A673 (cell line): Measurements from ENCODE around the gene YWHAH. TPM values are rescaled to one million over a fixed set of nuclear protein-coding genes. Genes with fewer than 3 reads are reported as not detected.

Experiments
- Bru-seq: library from RNA; stranded (reverse); fragments of 400-500 nt; gene quantifications from one replicate; lab custom pipeline; 2021; lab: Mats Ljungman, UMichigan
- BruChase-seq, 2 experiments: library from RNA; stranded (reverse); fragments of 400-500 nt; gene quantifications; one replicate each; lab custom pipeline; 2021; lab: Mats Ljungman, UMichigan
- BruUV-seq: library from RNA; stranded (reverse); fragments of 400-500 nt; replicated peaks from 2 replicates; lab custom pipeline; 2021; lab: Mats Ljungman, UMichigan
- CTCF ChIA-PET: fragments of 300-600 bp; sonication (Branson Sonifier 250); formaldehyde crosslinking; loops from one replicate; lab custom pipeline; 2022; ENCODE audit warnings: antibody characterized with exemption; lab: Charles Lee
- POLR2A ChIA-PET: fragments of 300-600 bp; sonication (Branson Sonifier 250); formaldehyde crosslinking; loops from one replicate; lab custom pipeline; 2022; ENCODE audit warnings: antibody characterized with exemption; ENCODE audit not compliant: low non-redundant PET; lab: Charles Lee
- DNase-seq: peaks from one replicate; pipeline ENCODE4 v3.0.0-alpha.2; 2015; ENCODE audit warnings: low spot score
- H3K27ac ChIP-seq: fragments of 200-600 bp; sonication (generic); 2 replicates; pipeline ENCODE4 v1.5.1; 2016; ENCODE audit warnings: mixed run types, low read depth, mild to moderate bottlenecking, mixed read lengths, antibody characterized with exemption, low read length; ENCODE audit not compliant: poor library complexity, severe bottlenecking
- H3K27me3 ChIP-seq: fragments of 200-600 bp; sonication (generic); replicated peaks from 2 replicates; pipeline ENCODE4 v1.6.1; 2017; ENCODE audit warnings: mixed run types, low read depth, mild to moderate bottlenecking, mixed read lengths, antibody characterized with exemption, low read length; ENCODE audit not compliant: insufficient read depth, poor library complexity
- H3K36me3 ChIP-seq: fragments of 200-600 bp; sonication (generic); 2 replicates; pipeline ENCODE4 v1.6.1; 2016; ENCODE audit warnings: mixed run types, mild to moderate bottlenecking, mixed read lengths, antibody characterized with exemption, low read length; ENCODE audit not compliant: insufficient read depth, poor library complexity, severe bottlenecking
- H3K4me1 ChIP-seq: fragments of 200-600 bp; sonication (generic); 2 replicates; pipeline ENCODE4 v1.6.1; 2017; ENCODE audit warnings: mixed run types, mild to moderate bottlenecking, mixed read lengths, antibody characterized with exemption, low read length; ENCODE audit not compliant: insufficient read depth, poor library complexity, severe bottlenecking
- H3K4me3 ChIP-seq: fragments of 200-600 bp; sonication (generic); 2 replicates; pipeline ENCODE4 v1.5.1; 2016; ENCODE audit warnings: low read depth, mixed run types, mild to moderate bottlenecking, mixed read lengths, low read length; ENCODE audit not compliant: poor library complexity, severe bottlenecking
- H3K9me3 ChIP-seq: fragments of 200-600 bp; sonication (generic); 2 replicates; pipeline ENCODE4 v1.6.1; 2016; ENCODE audit warnings: mixed run types, low read depth, mild to moderate bottlenecking, mixed read lengths, antibody characterized with exemption, low read length; ENCODE audit not compliant: poor library complexity, severe bottlenecking
- EZH2 ChIP-seq: fragments of 200-600 bp; sonication (generic); IDR thresholded peaks from 2 replicates; pipeline ENCODE4 v1.6.1; 2017; ENCODE audit warnings: borderline replicate concordance, low read depth, mild to moderate bottlenecking, mixed read lengths, antibody characterized with exemption, low read length; ENCODE audit not compliant: poor library complexity, severe bottlenecking
- intact Hi-C: fragments of 100-400 bp; cut with micrococcal nuclease; formaldehyde crosslinking; loops from one replicate; pipeline ENCODE4 v1.10.0; 2022; ENCODE audit not compliant: unreplicated experiment
- long read RNA-seq: library from polyadenylated mRNA; stranded (forward); transcript quantifications from one replicate; pipeline ENCODE4 v2.0.0, GENCODE V29; 2022
- total RNA-seq: library from RNA; stranded (reverse); gene quantifications from 2 replicates; pipeline ENCODE4 v1.2.3, GENCODE V29; 2021
- TF ChIP-seq, protein P1 (sequence below): fragments of 300-800, 200-600 bp; sonication (generic); conservative IDR thresholded peaks from 2 replicates; pipeline ENCODE4 v1.5.1; 2017; ENCODE audit warnings: low read depth, mild to moderate bottlenecking, antibody characterized with exemption, low read length, moderate library complexity, mixed read lengths

Gene YWHAH
- 161 and 177 TPM in 2 replicates for total RNA-seq
- percentile 96 among the genes with signal in this experiment for Bru-seq, nascent RNA
- percentile 99 among the genes with signal in this experiment for BruChase-seq, experiment 1, labeled RNA remaining after a 2-hour chase
- percentile 99 among the genes with signal in this experiment for BruChase-seq, experiment 2, labeled RNA remaining after a 6-hour chase
- long read RNA-seq, transcript YWHAH-204 (3 exons, 822 nt), result minor isoform, 11 of 386 reads
- long read RNA-seq, transcript YWHAH-201 (2 exons, 1,825 nt), result major isoform, 340 of 386 reads
- long read RNA-seq, transcript YWHAH-206 (3 exons, 662 nt), result minor isoform, 5 of 386 reads
- long read RNA-seq, partial matches to known transcripts, result 0 of 386 reads
- long read RNA-seq, other reads (novel, unspliced or antisense), result 28 of 386 reads

DNA sequence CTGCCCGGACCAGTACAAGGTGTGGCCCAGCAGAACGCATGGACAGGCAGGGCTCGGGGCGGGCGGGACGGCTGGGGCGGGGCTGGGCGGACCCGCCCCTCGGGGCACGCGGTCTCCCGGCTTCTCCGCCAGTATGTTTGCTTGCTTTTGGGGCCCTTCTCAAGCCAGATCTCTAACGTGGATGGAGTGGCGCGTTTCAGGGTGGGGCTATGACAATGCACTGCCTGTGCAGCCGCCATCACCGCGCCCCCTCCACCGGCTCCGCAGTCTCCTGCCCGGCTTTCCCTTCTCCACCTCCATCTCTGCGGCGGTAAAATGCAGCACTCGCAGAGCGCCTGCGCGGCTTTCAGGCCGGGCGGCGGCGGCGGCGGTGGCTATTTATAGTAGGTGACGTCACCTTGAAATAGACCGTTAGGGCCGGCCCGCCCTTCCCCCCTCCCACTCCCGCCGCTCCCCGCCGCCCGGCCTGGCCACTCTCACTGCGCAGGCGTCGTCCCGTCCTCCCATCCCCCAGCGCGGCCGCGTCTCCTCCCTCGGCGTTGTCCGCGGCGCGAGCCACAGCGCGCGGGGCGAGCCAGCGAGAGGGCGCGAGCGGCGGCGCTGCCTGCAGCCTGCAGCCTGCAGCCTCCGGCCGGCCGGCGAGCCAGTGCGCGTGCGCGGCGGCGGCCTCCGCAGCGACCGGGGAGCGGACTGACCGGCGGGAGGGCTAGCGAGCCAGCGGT is at the start of gene YWHAH:
TSS of gene YWHAH (plus strand) at position 558 of the 722 bp plus-strand sequence. CDS start 199 bp downstream, outside the sequence.
- CTCF ChIA-PET, result no interaction called here

GRCh38 chr22:31895411-31896123 is 48.8 kb upstream of the YWHAH start:
- ChIA-PET POLR2A (no interaction called here), CTCF (no interaction called here)
- Histone ChIP-seq H3K27ac (no peak overlapping the region), H3K4me1 (peaks cover 22% of the 10 kb centered on the region), H3K36me3 (no peaks in the 10 kb centered on the region), H3K27me3 (no peaks in the 10 kb centered on the region), H3K4me3 (no peak overlapping the region), H3K9me3 (no peaks in the 10 kb centered on the region)
- intact Hi-C loops, result no loop called here
- DNase-seq, result no peak
- no TSS peak for BruUV-seq
- TF ChIP-seq EZH2, result no peak
- TF ChIP-seq, protein P1, sequence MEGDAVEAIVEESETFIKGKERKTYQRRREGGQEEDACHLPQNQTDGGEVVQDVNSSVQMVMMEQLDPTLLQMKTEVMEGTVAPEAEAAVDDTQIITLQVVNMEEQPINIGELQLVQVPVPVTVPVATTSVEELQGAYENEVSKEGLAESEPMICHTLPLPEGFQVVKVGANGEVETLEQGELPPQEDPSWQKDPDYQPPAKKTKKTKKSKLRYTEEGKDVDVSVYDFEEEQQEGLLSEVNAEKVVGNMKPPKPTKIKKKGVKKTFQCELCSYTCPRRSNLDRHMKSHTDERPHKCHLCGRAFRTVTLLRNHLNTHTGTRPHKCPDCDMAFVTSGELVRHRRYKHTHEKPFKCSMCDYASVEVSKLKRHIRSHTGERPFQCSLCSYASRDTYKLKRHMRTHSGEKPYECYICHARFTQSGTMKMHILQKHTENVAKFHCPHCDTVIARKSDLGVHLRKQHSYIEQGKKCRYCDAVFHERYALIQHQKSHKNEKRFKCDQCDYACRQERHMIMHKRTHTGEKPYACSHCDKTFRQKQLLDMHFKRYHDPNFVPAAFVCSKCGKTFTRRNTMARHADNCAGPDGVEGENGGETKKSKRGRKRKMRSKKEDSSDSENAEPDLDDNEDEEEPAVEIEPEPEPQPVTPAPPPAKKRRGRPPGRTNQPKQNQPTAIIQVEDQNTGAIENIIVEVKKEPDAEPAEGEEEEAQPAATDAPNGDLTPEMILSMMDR, result no peak

More for the DNA sequence above, at the start of gene YWHAH:
- POLR2A ChIA-PET, result no interaction called here
- H3K9me3 ChIP-seq, result no peaks in the 10 kb centered on the region
- peak within 1 kb of the TSS; percentile 96 for H3K27ac ChIP-seq
- DNase-seq, result peak; percentile 95
- intact Hi-C loops, result loop anchor here (10.0 kb wide), 1 partner anchor 189 kb away; the partner anchor contains the start of genes DEPDC5 and PRR14L
- peak within 1 kb of the TSS; percentile 68 for H3K4me3 ChIP-seq
- peaks cover 22% of the 10 kb centered on the region for H3K4me1 ChIP-seq
- no peak for TF ChIP-seq EZH2
- TF ChIP-seq, protein P1, result no peak
- H3K36me3 ChIP-seq, result peaks cover 22% of the 10 kb centered on the region
- BruUV-seq, result no TSS peak
- H3K27me3 ChIP-seq, result no peaks in the 10 kb centered on the region

DNA sequence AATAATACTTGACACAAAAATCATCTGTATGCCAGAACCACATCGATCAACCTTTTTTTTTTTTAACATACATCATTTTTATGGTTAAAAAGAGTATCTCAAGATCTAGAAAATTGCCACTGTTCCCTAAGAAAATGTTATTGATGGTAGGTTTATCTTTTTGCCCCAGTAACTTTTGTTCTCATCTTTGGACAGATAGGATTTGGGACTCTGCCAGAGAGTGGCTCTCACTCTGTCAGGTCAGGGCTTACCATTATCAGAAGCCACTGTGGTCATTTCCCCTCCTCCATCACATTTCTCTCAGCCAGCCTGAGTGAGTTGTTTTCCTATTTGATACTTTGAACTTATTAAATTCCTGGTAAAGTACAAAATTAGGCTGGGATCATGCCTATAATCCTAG is 47.9 kb upstream of the YWHAH start:
- H3K9me3 ChIP-seq, result no peaks in the 10 kb centered on the region
- TF ChIP-seq, protein P1, result no peak
- no peak for TF ChIP-seq EZH2
- POLR2A ChIA-PET, result no interaction called here
- intact Hi-C loops, result no loop called here
- peaks cover 15% of the 10 kb centered on the region for H3K4me1 ChIP-seq
- H3K4me3 ChIP-seq, result no peak overlapping the region
- no peak overlapping the region for H3K27ac ChIP-seq
- no TSS peak for BruUV-seq
- H3K27me3 ChIP-seq, result no peaks in the 10 kb centered on the region
- CTCF ChIA-PET, result no interaction called here
- H3K36me3 ChIP-seq, result no peaks in the 10 kb centered on the region
- no peak for DNase-seq
